ENCODE data around the gene IGFBP1. TPM values are rescaled to one million over a fixed set of nuclear protein-coding genes. Genes with fewer than 3 reads are reported as not detected.

The IGFBP1 gene
- total RNA-seq, 3 donors from 2014 or later = not detected

DNA sequence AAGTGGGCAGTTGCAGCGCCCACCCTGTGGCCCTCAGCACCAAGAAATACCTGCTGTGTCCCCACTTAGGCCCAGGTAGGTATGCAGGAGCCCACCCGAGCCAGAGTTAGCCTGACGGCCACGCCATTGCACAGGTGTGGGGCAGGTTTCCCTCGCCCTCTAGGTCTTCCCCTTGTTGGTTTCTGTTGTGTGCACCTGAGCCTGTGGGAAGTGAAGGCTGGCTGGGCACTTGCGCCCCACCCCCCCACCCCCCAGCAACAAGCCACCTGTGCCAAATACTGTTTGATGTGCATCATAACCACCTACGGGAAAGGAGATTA is 15.3 kb upstream of the IGFBP1 start, which contains the start of gene CCDC201:
CCDC201 (minus strand) TSS at position 48 of the 320 bp plus-strand sequence. CDS start 75 bp downstream, outside the sequence.
- no peaks in the 10 kb centered on the region for H3K4me1 ChIP-seq (ENCODE audit: low read depth)
- intact Hi-C loops (cut with DNase I, micrococcal nuclease) = no loop called here
- ATAC-seq = no peak
- no peak for TF ChIP-seq CTCF (IDR thresholded peaks at IDR 0.05)
- H3K4me3 ChIP-seq = no peak within 1 kb of the TSS
- H3K9me3 ChIP-seq = no peaks in the 10 kb centered on the region
- DNase-seq = no peak
- H3K36me3 ChIP-seq (ENCODE audit: low read depth) = no peaks in the 10 kb centered on the region

- H3K4me1 ChIP-seq (ENCODE audit: low read depth) = no peaks in the 10 kb centered on the region
- no peaks in the 10 kb centered on the region for H3K36me3 ChIP-seq (ENCODE audit: low read depth)
- no peak for DNase-seq
- intact Hi-C loops (cut with DNase I, micrococcal nuclease) = no loop called here
- TF ChIP-seq CTCF (IDR thresholded peaks at IDR 0.05) = no peak
- no peak overlapping the region for H3K4me3 ChIP-seq
- ATAC-seq = no peak
- H3K9me3 ChIP-seq = no peaks in the 10 kb centered on the region
Measured at GRCh38 chr7:45873355-45873754, 14.9 kb upstream of the IGFBP1 start.

DNA sequence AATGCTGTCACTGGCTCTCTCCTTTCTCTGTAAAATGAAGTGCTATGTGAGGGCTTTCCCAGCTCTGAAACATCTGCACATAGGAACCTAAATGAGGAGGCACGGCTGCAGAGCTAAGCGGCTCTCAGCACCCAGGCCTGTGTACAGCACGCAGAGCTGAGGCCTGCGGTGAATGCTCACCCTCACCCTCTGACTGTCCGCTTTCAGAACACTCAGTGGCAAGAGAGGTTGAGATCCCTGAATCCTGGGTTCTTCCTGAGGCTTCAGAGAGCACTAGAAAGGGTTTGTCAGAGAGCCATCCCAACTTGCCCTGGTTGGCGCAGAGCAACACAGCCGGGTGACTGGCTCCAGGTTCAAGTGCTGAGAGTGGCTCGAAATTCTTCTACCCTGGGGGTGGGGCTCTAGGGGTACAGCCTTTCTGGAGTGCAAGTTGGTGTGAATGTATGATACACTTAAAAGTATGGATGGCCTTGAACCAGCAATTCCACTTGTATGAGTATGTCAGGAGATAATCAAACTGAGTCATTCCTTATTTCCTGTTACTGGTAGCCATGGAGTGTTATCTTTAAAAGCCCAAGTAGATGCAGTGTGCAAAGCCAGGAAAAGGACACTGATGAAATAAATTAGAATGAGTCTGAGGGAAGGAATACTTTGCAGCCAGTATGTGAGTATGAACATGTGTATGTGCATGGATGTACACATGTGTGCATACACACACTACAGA is 13.7 kb upstream of the IGFBP1 start:
- no peak overlapping the region for H3K4me3 ChIP-seq
- H3K4me1 ChIP-seq (ENCODE audit: low read depth) = no peaks in the 10 kb centered on the region
- no peaks in the 10 kb centered on the region for H3K9me3 ChIP-seq
- intact Hi-C loops (cut with DNase I, micrococcal nuclease) = no loop called here
- ATAC-seq (no peak), DNase-seq (no peak)
- no peak for TF ChIP-seq CTCF (IDR thresholded peaks at IDR 0.05)
- no peaks in the 10 kb centered on the region for H3K36me3 ChIP-seq (ENCODE audit: low read depth)

- intact Hi-C loops (cut with DNase I, micrococcal nuclease) = no loop called here
- Histone ChIP-seq H3K9me3 (no peaks in the 10 kb centered on the region), H3K36me3 (ENCODE audit: low read depth) (no peaks in the 10 kb centered on the region), H3K4me1 (ENCODE audit: low read depth) (no peaks in the 10 kb centered on the region), H3K4me3 (no peak overlapping the region)
- TF ChIP-seq CTCF (IDR thresholded peaks at IDR 0.05) = no peak
- no peak for DNase-seq
- no peak for ATAC-seq
Measured at GRCh38 chr7:45876519-45876918, 11.8 kb upstream of the IGFBP1 start.

GRCh38 chr7:45878457-45879144 is 9.7 kb upstream of the IGFBP1 start:
- H3K9me3 ChIP-seq = no peaks in the 10 kb centered on the region
- no peaks in the 10 kb centered on the region for H3K4me1 ChIP-seq (ENCODE audit: low read depth)
- ATAC-seq (no peak), DNase-seq (no peak)
- no peaks in the 10 kb centered on the region for H3K36me3 ChIP-seq (ENCODE audit: low read depth)
- H3K4me3 ChIP-seq = no peak overlapping the region
- intact Hi-C loops (cut with DNase I, micrococcal nuclease) = no loop called here
- no peak for TF ChIP-seq CTCF (IDR thresholded peaks at IDR 0.05)

All from mucosa of descending colon (tissue), 3 donors.